HepG2 (cell line): ENCODE data around the gene AMDHD1. TPM values are rescaled to one million over a fixed set of nuclear protein-coding genes. Genes with fewer than 3 reads are reported as not detected.
A peak's percentile ranks its signal among the peaks of the same experiment; 100 is the strongest.

ENCODE experiments used
- DR1 ChIP-seq: sonication (generic); formaldehyde crosslinking; IDR thresholded peaks from 2 replicates; pipeline ENCODE4 v1.8.0; 2021; ENCODE audit warnings: mild to moderate bottlenecking, missing genetic modification reagents, inconsistent platforms
- ESRRA ChIP-seq: sonication (generic); formaldehyde crosslinking; IDR thresholded peaks from 2 replicates; pipeline ENCODE4 v1.5.1; 2020; ENCODE audit warnings: mild to moderate bottlenecking, low read depth, missing genetic modification reagents
- GMEB1 ChIP-seq: sonication (generic); formaldehyde crosslinking; IDR thresholded peaks from 2 replicates; pipeline ENCODE4 v1.5.1; 2020; ENCODE audit warnings: missing genetic modification reagents, mild to moderate bottlenecking, borderline replicate concordance
- IRF2 ChIP-seq: IDR thresholded peaks from 2 replicates; pipeline ENCODE4 v1.6.1; 2018; ENCODE audit warnings: missing genetic modification reagents, missing compliant biosample characterization
- KAT2B ChIP-seq: fragments of 150-350 bp; IDR thresholded peaks from 2 replicates; pipeline ENCODE4 v1.6.1; 2014; ENCODE audit warnings: low read depth, low read length, borderline replicate concordance
- KDM3A ChIP-seq: IDR thresholded peaks from 2 replicates; pipeline ENCODE4 v1.6.1; 2018; ENCODE audit warnings: low read depth, missing compliant biosample characterization
- KMT2A ChIP-seq: sonication (generic); formaldehyde crosslinking; IDR thresholded peaks from 2 replicates; pipeline ENCODE4 v1.4.0; 2020; ENCODE audit warnings: missing genetic modification reagents
- MTA3 ChIP-seq: sonication (generic); formaldehyde crosslinking; IDR thresholded peaks from 2 replicates; pipeline ENCODE4 v1.4.0; 2020; ENCODE audit warnings: missing genetic modification reagents
- NR2C2 ChIP-seq: sonication (generic); formaldehyde crosslinking; IDR thresholded peaks from 2 replicates; pipeline ENCODE4 v1.4.0; 2020; ENCODE audit warnings: missing genetic modification reagents, mild to moderate bottlenecking, moderate library complexity, borderline replicate concordance
- PHB2 ChIP-seq: fragments of 450-650 bp; IDR thresholded peaks from 2 replicates; pipeline ENCODE4 v1.6.1; 2018; ENCODE audit not compliant: partially characterized antibody
- RARA ChIP-seq: IDR thresholded peaks from 2 replicates; pipeline ENCODE4 v1.6.1; 2016; ENCODE audit warnings: missing genetic modification reagents, missing compliant biosample characterization
- SETDB1 ChIP-seq: sonication (generic); formaldehyde crosslinking; IDR thresholded peaks from 2 replicates; pipeline ENCODE4 v1.5.1; 2020; ENCODE audit warnings: missing genetic modification reagents, mild to moderate bottlenecking, borderline replicate concordance
- YY1 ChIP-seq: IDR thresholded peaks from 2 replicates; pipeline ENCODE4 v1.6.1; 2011; ENCODE audit warnings: low read length, low read depth, moderate library complexity, mild to moderate bottlenecking; ENCODE audit not compliant: insufficient read depth, insufficient replicate concordance
- ZFP36L1 ChIP-seq: sonication (generic); formaldehyde crosslinking; IDR thresholded peaks from 2 replicates; pipeline ENCODE4 v1.8.0; 2022; ENCODE audit warnings: mild to moderate bottlenecking, missing genetic modification reagents, moderate library complexity
- ZFP36L2 ChIP-seq: sonication (generic); formaldehyde crosslinking; IDR thresholded peaks from 2 replicates; pipeline ENCODE4 v1.4.0; 2020; ENCODE audit warnings: missing genetic modification reagents
- ZNF24 ChIP-seq: fragments of 450-650 bp; IDR thresholded peaks from 2 replicates; pipeline ENCODE4 v1.6.1; 2017; ENCODE audit warnings: antibody characterized with exemption, mild to moderate bottlenecking
- ZNF296 ChIP-seq: sonication (generic); formaldehyde crosslinking; conservative IDR thresholded peaks from 2 replicates; pipeline ENCODE4 v1.5.0; 2020; ENCODE audit warnings: mild to moderate bottlenecking, missing genetic modification reagents
- ZNF331 ChIP-seq: sonication (generic); formaldehyde crosslinking; IDR thresholded peaks from 2 replicates; pipeline ENCODE4 v1.4.0; 2020; ENCODE audit warnings: missing genetic modification reagents
- ZNF564 ChIP-seq: sonication (generic); formaldehyde crosslinking; IDR thresholded peaks from 2 replicates; pipeline ENCODE4 v1.8.1; 2023; ENCODE audit warnings: mild to moderate bottlenecking, missing genetic modification reagents
- ZNF580 ChIP-seq: IDR thresholded peaks from 2 replicates; pipeline ENCODE4 v1.6.1; 2016; ENCODE audit warnings: low read depth, borderline replicate concordance
- polyA plus RNA-seq, 8 experiments: library from polyadenylated mRNA; depleted of rRNA in 3 of 8; stranded (reverse) in 7 of 8; unstranded in 1 of 8; fragments of >200 nt; fragmentation: Illumina TruSeq in 4 of 8; extraction: Trizol in 4 of 8; gene quantifications; 2 replicates each; pipeline versions ENCODE4 v1.2.1 to v1.2.3, GENCODE V29; 2011 to 2016; ENCODE audit warnings: low read depth in 4 of 8, missing spikeins in 1 of 8, mixed read lengths in 1 of 8; ENCODE audit not compliant: insufficient read depth in 1 of 8
- total RNA-seq, 5 experiments: library from RNA; depleted of rRNA; stranded (reverse); fragments of >200 nt; fragmentation: Illumina TruSeq; extraction: Trizol; gene quantifications; 2 replicates each; pipeline ENCODE4 v1.2.3, GENCODE V29; 2016; ENCODE audit warnings: low read depth in 1 of 5
- TF ChIP-seq, protein P1 (sequence below): IDR thresholded peaks from 2 replicates; pipeline ENCODE4 v1.6.1; 2018; ENCODE audit warnings: missing genetic modification reagents, mild to moderate bottlenecking, missing compliant biosample characterization
- TF ChIP-seq, protein P2 (sequence below): sonication (generic); formaldehyde crosslinking; IDR thresholded peaks from 2 replicates; pipeline ENCODE4 v1.9.0; 2021; ENCODE audit warnings: missing genetic modification reagents, borderline replicate concordance
- TF ChIP-seq, protein P3 (sequence below): IDR thresholded peaks from 2 replicates; pipeline ENCODE4 v1.6.1; 2016; ENCODE audit warnings: missing compliant biosample characterization, missing genetic modification reagents, borderline replicate concordance
- TF ChIP-seq, protein P4 (sequence below): sonication (generic); formaldehyde crosslinking; IDR thresholded peaks from 2 replicates; pipeline ENCODE4 v1.8.1; 2023; ENCODE audit warnings: missing genetic modification reagents, mild to moderate bottlenecking, borderline replicate concordance

AMDHD1 gene
- total and polyA plus RNA-seq, 2 of the 13 experiments (the other 11 are each of a cell fraction or from before 2014, with no cell fraction given), result 6.5 to 29.6 TPM

DNA sequence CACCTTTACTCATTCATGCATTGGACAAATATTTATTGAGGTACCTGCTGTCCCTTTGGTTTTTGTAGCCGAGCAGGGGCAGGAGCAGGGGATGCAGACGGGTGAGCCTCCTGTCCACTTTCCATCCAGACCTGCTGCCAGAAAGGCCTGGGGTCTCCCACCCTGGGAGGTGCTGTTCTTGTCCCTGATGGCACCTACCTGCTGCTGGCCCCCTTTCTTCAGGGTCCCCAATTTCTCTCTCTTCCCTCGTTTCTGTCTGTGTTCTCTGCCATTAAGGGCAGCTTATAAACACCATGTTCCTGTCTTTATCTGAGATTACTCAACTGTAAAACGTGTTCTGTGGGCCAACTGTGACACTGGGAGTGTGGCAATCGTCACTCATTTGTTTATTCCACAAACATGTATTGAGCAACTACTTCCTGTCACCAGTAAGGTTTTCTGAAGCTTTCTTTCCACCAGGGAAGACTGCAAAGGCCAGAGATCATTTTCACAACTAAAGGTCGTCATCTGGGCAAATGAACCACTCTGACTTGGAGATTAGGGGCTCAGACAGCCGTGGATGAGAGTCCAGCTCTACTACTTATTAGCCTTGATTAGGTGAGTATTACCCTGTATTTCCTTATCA is 53.0 kb downstream of the AMDHD1 start, which contains the start of gene HAL (continued):
- TF ChIP-seq ZNF580 (CRISPR knock-in tag) (peak; percentile 74; the same call in 1 of the 2 replicates), ZFP36L1 (CRISPR knock-in tag) (peak; percentile 98), KAT2B (no peak), ZNF331 (CRISPR knock-in tag) (peak; percentile 89), ZFP36L2 (CRISPR knock-in tag) (no peak), ZNF296 (CRISPR knock-in tag) (0 out of 2 replicates have a peak, but pooled peaks have one; percentile 39), ZNF24 (no peak), MTA3 (CRISPR knock-in tag) (no peak), GMEB1 (CRISPR knock-in tag) (peak; percentile 55; the same call in 1 of the 2 replicates), KMT2A (CRISPR knock-in tag) (peak; percentile 46; the same call in 1 of the 2 replicates), ESRRA (CRISPR knock-in tag) (peak; percentile 92), YY1 (no peak), NR2C2 (CRISPR knock-in tag) (peak; percentile 88), PHB2 (no peak), DR1 (CRISPR knock-in tag) (no peak), ZNF564 (CRISPR knock-in tag) (peak; percentile 82; the same call in 1 of the 2 replicates), KDM3A (CRISPR knock-in tag) (peak; percentile 89), RARA (peak; percentile 98), SETDB1 (no peak), IRF2 (CRISPR knock-in tag) (peak; percentile 92)
- TF ChIP-seq, protein P1, sequence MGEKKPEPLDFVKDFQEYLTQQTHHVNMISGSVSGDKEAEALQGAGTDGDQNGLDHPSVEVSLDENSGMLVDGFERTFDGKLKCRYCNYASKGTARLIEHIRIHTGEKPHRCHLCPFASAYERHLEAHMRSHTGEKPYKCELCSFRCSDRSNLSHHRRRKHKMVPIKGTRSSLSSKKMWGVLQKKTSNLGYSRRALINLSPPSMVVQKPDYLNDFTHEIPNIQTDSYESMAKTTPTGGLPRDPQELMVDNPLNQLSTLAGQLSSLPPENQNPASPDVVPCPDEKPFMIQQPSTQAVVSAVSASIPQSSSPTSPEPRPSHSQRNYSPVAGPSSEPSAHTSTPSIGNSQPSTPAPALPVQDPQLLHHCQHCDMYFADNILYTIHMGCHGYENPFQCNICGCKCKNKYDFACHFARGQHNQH (CRISPR knock-in tag), result peak; percentile 94
- TF ChIP-seq, protein P2, sequence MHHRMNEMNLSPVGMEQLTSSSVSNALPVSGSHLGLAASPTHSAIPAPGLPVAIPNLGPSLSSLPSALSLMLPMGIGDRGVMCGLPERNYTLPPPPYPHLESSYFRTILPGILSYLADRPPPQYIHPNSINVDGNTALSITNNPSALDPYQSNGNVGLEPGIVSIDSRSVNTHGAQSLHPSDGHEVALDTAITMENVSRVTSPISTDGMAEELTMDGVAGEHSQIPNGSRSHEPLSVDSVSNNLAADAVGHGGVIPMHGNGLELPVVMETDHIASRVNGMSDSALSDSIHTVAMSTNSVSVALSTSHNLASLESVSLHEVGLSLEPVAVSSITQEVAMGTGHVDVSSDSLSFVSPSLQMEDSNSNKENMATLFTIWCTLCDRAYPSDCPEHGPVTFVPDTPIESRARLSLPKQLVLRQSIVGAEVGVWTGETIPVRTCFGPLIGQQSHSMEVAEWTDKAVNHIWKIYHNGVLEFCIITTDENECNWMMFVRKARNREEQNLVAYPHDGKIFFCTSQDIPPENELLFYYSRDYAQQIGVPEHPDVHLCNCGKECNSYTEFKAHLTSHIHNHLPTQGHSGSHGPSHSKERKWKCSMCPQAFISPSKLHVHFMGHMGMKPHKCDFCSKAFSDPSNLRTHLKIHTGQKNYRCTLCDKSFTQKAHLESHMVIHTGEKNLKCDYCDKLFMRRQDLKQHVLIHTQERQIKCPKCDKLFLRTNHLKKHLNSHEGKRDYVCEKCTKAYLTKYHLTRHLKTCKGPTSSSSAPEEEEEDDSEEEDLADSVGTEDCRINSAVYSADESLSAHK (CRISPR knock-in tag), result no peak
- TF ChIP-seq, protein P3, sequence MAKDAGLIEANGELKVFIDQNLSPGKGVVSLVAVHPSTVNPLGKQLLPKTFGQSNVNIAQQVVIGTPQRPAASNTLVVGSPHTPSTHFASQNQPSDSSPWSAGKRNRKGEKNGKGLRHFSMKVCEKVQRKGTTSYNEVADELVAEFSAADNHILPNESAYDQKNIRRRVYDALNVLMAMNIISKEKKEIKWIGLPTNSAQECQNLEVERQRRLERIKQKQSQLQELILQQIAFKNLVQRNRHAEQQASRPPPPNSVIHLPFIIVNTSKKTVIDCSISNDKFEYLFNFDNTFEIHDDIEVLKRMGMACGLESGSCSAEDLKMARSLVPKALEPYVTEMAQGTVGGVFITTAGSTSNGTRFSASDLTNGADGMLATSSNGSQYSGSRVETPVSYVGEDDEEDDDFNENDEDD, result peak; percentile 42; the same call in 1 of the 2 replicates
- TF ChIP-seq, protein P4, sequence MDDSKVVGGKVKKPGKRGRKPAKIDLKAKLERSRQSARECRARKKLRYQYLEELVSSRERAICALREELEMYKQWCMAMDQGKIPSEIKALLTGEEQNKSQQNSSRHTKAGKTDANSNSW (CRISPR knock-in tag), result no peak
